ENCODE results near the gene PCDH1.
A peak's percentile ranks its signal among the peaks of the same experiment; 100 is the strongest.

Gene PCDH1

GRCh38 chr5:141878186-141878710 lies at the start of gene PCDH1:
Gene PCDH1, minus strand, starts transcription at chr5:141878410. Its CDS starts 148 bp downstream, at chr5:141878262.
- intact Hi-C loops (cut with DNase I) = loop anchor here (2.0 to 5.0 kb wide), 2 partner anchors 63 to 176 kb away; no protein-coding TSS in a partner anchor
- peak in 35 of 42 donors; percentile 43 to 85 (median 68) for DNase-seq

- intact Hi-C loops (cut with DNase I) = no loop called here
- no peak for DNase-seq
Observed at GRCh38 chr5:141926434-141926833, 48.2 kb upstream of the PCDH1 start.

DNA sequence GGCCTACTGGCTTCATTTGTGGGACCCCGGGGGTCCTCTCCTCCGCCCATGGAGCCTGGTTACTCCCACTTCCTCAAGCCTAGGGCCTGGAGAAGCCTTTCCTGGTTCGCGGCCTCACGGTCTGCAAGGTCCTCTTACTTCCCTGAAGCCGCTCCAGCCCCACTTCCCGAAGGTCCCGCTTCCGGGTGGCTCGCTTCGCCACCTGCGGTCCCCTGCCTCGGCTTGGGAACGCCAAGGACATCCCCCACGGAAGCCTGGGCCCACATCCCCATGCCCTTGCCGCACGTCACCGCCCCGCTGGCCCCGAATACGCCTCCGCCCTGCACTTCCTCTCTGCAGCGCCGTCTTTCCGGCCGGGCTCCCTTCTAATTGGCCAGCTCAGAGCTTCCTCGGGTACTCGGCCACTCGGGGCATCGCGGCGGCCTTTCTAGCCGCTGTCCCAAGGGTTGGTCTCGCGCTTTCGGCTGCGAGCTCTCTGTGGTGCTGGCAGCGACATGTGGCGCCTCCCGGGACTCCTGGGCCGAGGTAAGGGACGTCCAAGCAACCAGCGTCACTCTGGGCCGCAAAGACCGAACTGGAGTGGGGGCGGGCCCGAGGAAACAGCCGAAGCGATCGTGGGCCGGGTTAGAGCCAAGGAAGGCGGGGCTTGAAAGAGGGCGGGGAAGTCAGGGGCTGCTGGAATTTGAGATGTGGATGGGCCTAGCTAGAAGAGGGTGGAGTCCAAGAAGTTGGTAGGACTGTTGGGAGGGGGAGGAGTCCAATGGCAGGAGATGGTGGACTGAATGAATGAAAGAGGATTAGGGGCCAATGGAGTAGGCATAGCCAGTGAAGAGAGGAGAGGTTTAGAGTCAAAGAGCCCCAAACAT lies 45.5 kb upstream of the PCDH1 start, which contains the start of gene DELE1:
Gene DELE1, plus strand, starts transcription at position 424 of the 866 bp plus-strand sequence. Its CDS starts 71 bp downstream, at position 495.
- DNase-seq = peak; percentile 87 to 98 (median 93)
- intact Hi-C loops (cut with DNase I) = loop anchor here (5.0 kb wide), 2 partner anchors 39 to 41 kb away; no protein-coding TSS in a partner anchor

DNA sequence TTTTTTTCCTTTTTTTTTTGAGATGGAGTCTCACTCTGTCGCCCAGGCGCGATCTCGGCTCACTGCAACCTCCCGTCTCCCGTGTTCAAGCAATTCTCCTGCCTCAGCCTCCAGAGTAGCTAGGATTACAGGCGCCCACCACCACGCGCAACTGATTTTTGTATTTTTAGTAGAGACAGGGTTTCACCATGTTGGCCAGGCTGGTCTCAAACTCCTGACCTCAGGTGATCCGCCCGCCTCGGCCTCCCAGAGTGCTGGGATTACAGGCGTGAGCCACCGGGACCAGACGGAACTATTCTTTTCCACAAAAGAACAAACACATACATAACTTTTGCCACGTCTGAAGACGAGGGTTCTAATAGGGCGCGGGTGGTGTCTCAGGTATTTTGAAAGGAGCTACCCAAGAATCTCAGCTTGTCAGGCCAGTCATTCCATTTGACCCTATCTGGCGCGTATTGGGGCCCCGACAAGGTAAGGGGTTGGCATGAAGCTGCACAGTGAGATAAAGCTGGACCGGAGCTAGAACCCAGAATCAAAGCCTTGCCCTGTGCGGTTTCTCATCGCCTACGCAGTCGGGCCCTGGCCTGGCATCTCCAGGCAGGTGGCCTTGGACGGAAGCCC lies 44.7 kb upstream of the PCDH1 start:
- intact Hi-C loops (cut with DNase I) = loop anchor here (5.0 kb wide), 2 partner anchors 39 to 41 kb away; no protein-coding TSS in a partner anchor
- peak in 1 of 42 donors; percentile 23 for DNase-seq

DNA sequence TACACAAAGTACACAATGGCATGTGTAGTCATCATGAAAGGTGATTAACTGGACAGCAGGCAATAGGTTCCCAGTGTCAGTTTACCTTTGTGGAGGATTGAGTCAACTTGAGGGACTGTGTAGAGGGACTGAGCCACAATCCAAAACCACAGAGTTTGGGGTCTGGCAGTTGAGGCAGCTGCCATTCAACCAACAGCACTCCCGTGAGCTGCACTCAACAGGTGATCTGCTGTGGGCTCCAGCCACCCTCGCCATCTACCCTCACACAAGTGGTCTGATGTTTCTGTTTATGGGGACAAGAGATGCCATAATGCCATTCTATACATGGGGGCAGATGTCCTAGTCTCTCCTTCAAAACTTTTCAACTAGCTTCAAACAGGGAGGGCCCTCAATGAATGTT lies 42.6 kb upstream of the PCDH1 start:
- no peak for DNase-seq
- intact Hi-C loops (cut with DNase I) = loop anchor here (5.0 kb wide), 2 partner anchors 38 to 42 kb away; no protein-coding TSS in a partner anchor

GRCh38 chr5:141919218-141920119 lies 41.3 kb upstream of the PCDH1 start:
- DNase-seq = peak in 1 of 42 donors; percentile 3
- intact Hi-C loops (cut with DNase I) = loop anchor here (5.0 kb wide), 2 partner anchors 37 to 43 kb away; no protein-coding TSS in a partner anchor

DNA sequence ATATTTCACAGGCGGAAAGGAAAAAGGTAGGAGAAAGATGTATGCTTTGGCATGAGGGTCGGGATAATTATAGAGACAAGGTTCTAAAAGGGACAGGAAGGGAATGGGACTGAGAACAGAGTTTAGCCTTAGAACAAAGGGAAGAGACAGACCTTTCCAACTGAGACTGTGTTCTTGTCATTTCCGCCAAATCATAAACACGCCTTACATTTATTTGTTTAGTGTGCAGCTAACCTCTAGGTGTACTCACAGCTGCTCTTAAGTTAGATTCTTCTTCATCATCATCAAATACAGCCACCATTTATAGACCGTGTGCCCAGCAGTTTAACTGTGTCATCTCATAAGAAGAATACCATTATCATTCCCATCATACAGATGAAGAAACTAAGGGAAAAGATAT lies 39.5 kb upstream of the PCDH1 start:
- intact Hi-C loops (cut with DNase I) = no loop called here
- no peak for DNase-seq

DNA sequence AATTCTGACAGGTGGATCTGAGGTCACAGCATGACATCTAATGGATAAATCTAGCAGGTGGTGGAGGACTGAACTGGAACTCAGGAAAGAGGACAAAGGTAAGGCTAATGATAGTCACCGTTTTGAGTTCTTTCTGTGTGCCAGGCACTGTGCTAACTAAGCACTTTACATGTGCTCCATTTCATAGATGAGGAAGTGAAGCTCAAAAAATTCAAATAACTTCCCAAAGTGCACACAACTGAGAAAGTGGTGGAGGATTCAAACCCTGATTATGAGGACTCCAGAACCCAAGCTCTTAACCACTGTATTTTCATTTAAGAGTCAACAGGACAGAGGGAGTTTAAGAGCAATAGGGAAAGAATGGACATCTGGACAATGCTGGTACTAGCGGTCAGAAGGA lies 38.3 kb upstream of the PCDH1 start:
- no peak for DNase-seq
- intact Hi-C loops (cut with DNase I) = no loop called here

- intact Hi-C loops (cut with DNase I) = no loop called here
- DNase-seq = peak in 8 of 42 donors; percentile 6 to 38 (median 25)
Observed at GRCh38 chr5:141915881-141916336, 37.7 kb upstream of the PCDH1 start.

GRCh38 chr5:141914797-141915196 lies 36.6 kb upstream of the PCDH1 start:
- DNase-seq = no peak
- intact Hi-C loops (cut with DNase I) = no loop called here

- intact Hi-C loops (cut with DNase I) = no loop called here
Observed at GRCh38 chr5:141914199-141914743, 36.1 kb upstream of the PCDH1 start.

DNA sequence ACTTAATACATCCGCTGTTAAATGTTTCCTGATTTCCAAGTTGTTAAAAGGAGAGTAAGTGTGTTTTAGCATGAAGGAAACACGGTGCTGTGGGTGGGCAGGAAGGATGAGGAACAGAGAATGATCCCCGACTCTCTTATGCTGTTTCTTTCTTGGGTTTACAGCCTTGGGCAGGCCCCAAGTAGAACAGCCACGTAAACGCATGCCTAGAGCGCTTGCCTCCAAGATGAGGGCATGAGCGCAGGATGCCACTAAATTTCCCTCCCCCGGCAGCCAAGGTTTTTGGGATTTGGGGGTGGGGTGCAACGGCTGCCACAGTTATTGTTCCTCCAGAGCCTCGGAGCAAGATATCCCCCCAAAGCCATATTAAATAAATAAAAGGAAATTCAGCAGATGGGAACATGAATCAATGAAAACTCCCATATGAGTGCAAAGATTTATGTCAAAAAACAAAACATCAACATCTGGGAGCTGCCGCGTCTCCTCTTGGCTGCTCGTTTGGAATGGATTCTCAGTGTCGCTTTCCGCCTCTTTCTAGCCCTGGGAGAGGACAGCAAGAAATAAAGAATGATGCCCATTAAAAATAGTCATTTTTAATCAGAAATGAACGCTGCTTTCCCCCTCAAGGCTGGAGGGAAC lies 35.5 kb upstream of the PCDH1 start:
- intact Hi-C loops (cut with DNase I) = no loop called here
- peak in 40 of 42 donors; percentile 17 to 79 (median 55) for DNase-seq

More at GRCh38 chr5:141914199-141914743, 36.1 kb upstream of the PCDH1 start:
- peak; percentile 18 to 85 (median 72) for DNase-seq

GRCh38 chr5:141910271-141910673 lies 32.1 kb upstream of the PCDH1 start:
- DNase-seq = no peak
- intact Hi-C loops (cut with DNase I) = no loop called here

GRCh38 chr5:141909212-141909611 lies 31.0 kb upstream of the PCDH1 start:
- intact Hi-C loops (cut with DNase I) = no loop called here
- DNase-seq = no peak

DNA sequence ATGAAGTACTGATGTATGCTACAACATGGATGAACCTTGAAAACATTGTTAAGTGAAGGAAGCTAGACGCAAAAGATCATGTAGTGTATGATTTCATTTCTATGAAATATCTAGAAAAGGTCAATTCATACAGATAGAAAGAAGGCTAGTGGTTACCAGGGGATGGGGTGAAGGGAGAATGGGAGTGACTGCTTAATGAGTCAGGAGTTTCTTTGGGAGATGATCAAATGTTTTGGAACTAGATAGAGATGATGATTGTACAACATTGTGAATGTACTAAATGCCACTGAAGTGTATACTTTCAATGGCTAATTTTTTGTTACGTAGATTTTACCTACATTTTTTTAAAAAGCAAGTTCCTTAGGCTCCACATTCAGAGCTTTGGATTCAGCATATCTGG lies 30.6 kb upstream of the PCDH1 start:
- intact Hi-C loops (cut with DNase I) = no loop called here
- no peak for DNase-seq

DNA sequence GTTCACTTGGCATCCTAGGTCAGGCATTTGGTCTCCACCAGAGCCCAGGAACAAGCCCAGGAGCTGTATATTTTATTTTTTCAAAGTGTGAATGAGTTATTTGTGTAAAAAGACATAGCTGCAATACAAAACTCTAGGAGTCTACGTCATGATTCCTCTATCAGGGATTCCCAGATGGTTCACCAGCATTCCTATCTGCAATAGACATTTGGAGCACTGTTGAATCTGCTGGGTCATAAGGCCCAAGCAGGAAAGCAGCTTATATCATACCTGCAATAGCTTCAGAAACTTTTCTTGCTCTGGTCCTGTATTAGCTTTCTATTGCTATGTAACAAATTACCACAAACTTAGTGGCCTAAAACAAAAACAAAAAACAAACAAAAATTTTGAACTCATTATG lies 28.8 kb upstream of the PCDH1 start:
- intact Hi-C loops (cut with DNase I) = no loop called here
- no peak for DNase-seq

DNA sequence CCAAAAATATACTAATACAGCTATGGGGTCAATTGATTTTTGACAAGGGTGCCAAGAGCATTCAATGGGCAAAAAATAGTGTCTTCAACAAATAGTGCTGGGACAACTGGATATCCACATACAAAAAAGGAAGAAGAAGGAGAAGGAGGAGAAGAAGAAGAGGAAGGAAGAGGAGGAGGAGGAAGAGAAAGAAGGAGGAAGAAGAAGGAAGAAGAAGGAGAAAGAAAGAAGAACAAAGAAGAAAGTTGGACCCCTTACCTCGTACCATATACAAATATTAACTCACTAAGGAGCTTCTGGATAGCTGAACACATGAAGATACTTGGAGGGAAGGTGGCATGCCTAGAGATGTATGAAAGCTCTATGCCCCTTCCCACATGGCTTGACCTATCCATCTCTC lies 28.3 kb upstream of the PCDH1 start:
- DNase-seq = no peak
- intact Hi-C loops (cut with DNase I) = no loop called here

GRCh38 chr5:141904551-141904950 lies 26.3 kb upstream of the PCDH1 start:
- no peak for DNase-seq
- intact Hi-C loops (cut with DNase I) = no loop called here
